Testis (tissue), 2 donors: Measurements from ENCODE around the gene SDF2L1.

Experiments
- CTCF ChIP-seq, 3 experiments: fragments of 450-650 bp in 2 of 3; fragments of 200-600 bp in 1 of 3; sonication (generic) in 1 of 3; IDR thresholded peaks; one replicate each; pipeline ENCODE4 v1.5.1; 2016 to 2019; ENCODE audit warnings: antibody characterized with exemption in 3 of 3, mild to moderate bottlenecking in 2 of 3, moderate library complexity in 1 of 3
- POLR2A ChIP-seq: fragments of 450-650 bp; IDR thresholded peaks from one replicate; pipeline ENCODE4 v1.6.1; 2017; ENCODE audit warnings: antibody characterized with exemption, mild to moderate bottlenecking, moderate library complexity

GRCh38 chr22:21652547-21653545 lies 10.7 kb downstream of the SDF2L1 start:
- TF ChIP-seq CTCF (IDR thresholded peaks at IDR 0.05), result no peak
- TF ChIP-seq POLR2A, result no peak
